ENCODE results near the gene FOXP1. TPM values are rescaled to one million over a fixed set of nuclear protein-coding genes. Genes with fewer than 3 reads are reported as not detected.

FOXP1 gene
- total and polyA plus RNA-seq, 2 donors (not counting 1 experiment from before 2014, with no cell fraction given), result 91.1 to 508 TPM

DNA sequence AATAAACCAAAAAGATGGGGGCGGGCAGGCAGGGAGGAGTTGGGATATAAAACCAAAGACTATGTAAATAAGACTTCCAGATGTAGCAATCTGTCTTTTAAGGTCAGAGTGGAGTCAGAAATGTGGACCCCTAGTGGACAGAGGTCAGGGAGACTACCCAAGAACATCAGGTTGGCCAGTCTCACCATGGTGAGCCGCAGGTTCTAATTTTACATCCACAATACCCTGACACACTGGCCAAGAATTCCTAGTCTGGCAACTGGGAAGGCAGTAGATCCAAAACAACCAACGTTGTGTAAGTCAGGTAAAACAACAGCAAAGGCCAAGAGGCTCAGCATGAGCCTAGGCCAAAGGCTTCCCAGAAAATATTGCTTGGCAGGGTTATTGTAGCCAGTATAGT is 203.4 kb downstream of the FOXP1 start:
- Mint-ChIP-seq H3K4me1 (peaks cover 76% of the 10 kb centered on the region), H3K27ac (peak overlapping the region; percentile 50), H3K4me3 (no peak overlapping the region), H3K27me3 (no peaks in the 10 kb centered on the region), H3K9me3 (ENCODE audit: insufficient read depth) (no peaks in the 10 kb centered on the region)
- H3K36me3 ChIP-seq (replicated peaks in 1 of 2; ENCODE audit: control extremely low read depth in 1 of 2, control insufficient read depth in 1 of 2, extremely low read depth in 1 of 2, insufficient read depth in 2 of 2, low read length in 1 of 2), result no peaks in the 10 kb centered on the region
- intact Hi-C loops (cut with micrococcal nuclease), result no loop called here
- no peaks in the 10 kb centered on the region for H4K20me1 ChIP-seq (ENCODE audit: control insufficient read depth, insufficient read depth, low read length, poor library complexity, severe bottlenecking)
- peaks cover 60 to 79% of the 10 kb centered on the region in 2 donors for H3K4me1 ChIP-seq (ENCODE audit: control insufficient read depth in 2 of 2, insufficient read depth in 2 of 2, low read length in 2 of 2)
- H3K9me3 ChIP-seq (ENCODE audit: control extremely low read depth in 1 of 3, control insufficient read depth in 2 of 3, insufficient read depth in 1 of 3, low read length in 2 of 3), result peaks cover 0 to 13% (median 0%) of the 10 kb centered on the region in 3 donors
- no peak overlapping the region for H3K9ac ChIP-seq (ENCODE audit: low read length)
- H3K27me3 ChIP-seq (replicated peaks in 1 of 4; ENCODE audit: control extremely low read depth in 1 of 4, control insufficient read depth in 3 of 4, insufficient read depth in 4 of 4, low read length in 3 of 4), result no peaks in the 10 kb centered on the region
- ATAC-seq (ENCODE audit: low read depth), result no peak
- no peak overlapping the region for H3K4me3 ChIP-seq (ENCODE audit: control extremely low read depth in 1 of 5, extremely low read depth in 1 of 5, insufficient read depth in 1 of 5, low read depth in 2 of 5, low read length in 4 of 5)
- WGBS (ENCODE audit: insufficient coverage), result 91% methylated on average over 2 of the region's 3 CpGs
- TF ChIP-seq, protein P1, sequence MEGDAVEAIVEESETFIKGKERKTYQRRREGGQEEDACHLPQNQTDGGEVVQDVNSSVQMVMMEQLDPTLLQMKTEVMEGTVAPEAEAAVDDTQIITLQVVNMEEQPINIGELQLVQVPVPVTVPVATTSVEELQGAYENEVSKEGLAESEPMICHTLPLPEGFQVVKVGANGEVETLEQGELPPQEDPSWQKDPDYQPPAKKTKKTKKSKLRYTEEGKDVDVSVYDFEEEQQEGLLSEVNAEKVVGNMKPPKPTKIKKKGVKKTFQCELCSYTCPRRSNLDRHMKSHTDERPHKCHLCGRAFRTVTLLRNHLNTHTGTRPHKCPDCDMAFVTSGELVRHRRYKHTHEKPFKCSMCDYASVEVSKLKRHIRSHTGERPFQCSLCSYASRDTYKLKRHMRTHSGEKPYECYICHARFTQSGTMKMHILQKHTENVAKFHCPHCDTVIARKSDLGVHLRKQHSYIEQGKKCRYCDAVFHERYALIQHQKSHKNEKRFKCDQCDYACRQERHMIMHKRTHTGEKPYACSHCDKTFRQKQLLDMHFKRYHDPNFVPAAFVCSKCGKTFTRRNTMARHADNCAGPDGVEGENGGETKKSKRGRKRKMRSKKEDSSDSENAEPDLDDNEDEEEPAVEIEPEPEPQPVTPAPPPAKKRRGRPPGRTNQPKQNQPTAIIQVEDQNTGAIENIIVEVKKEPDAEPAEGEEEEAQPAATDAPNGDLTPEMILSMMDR (IDR thresholded peaks at IDR 0.05), result no peak
- no peak for TF ChIP-seq EZH2 (IDR thresholded peaks at IDR 0.05; ENCODE audit: borderline replicate concordance, insufficient read depth, low read depth, low read length, poor library complexity, severe bottlenecking)
- H3K27ac ChIP-seq (ENCODE audit: low read length in 2 of 2), result peak overlapping the region in 1 of 2 donors; percentile 60
- CTCF ChIA-PET, result no interaction called here
- DNase-seq, result no peak
- H3K79me2 ChIP-seq (ENCODE audit: control insufficient read depth, insufficient read depth, low read length), result peaks cover 99% of the 10 kb centered on the region
- POLR2A ChIA-PET, result no interaction called here
- H2AFZ ChIP-seq (ENCODE audit: insufficient read depth, low read depth, low read length, poor library complexity, severe bottlenecking), result no peak overlapping the region
- no peak overlapping the region for H3K4me2 ChIP-seq (replicated peaks; ENCODE audit: low read depth, low read length, poor library complexity, severe bottlenecking)

DNA sequence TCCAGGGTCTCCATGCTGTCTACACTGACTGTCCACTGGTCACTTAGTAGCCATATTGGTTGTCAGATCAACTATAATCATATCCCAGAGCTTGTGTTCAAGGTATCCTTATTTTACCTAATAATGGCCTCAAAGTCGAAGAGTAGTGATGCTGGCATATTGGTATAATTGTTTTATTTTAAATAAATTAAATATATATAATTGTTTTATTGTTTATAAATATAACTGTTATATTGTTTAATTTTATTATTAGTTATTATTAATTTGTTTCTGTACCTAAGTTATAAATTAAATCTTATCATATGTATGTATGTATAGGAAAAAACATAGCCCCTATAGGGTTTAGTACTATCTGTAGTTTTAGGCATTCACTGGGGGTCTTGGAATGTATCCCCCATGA is 205.0 kb downstream of the FOXP1 start:
- Histone ChIP-seq H3K4me2 (replicated peaks; ENCODE audit: low read depth, low read length, poor library complexity, severe bottlenecking) (peak overlapping the region; percentile 0), H4K20me1 (ENCODE audit: control insufficient read depth, insufficient read depth, low read length, poor library complexity, severe bottlenecking) (no peaks in the 10 kb centered on the region), H3K4me3 (ENCODE audit: control extremely low read depth in 1 of 5, extremely low read depth in 1 of 5, insufficient read depth in 1 of 5, low read depth in 2 of 5, low read length in 4 of 5) (no peak overlapping the region), H3K36me3 (replicated peaks in 1 of 2; ENCODE audit: control extremely low read depth in 1 of 2, control insufficient read depth in 1 of 2, extremely low read depth in 1 of 2, insufficient read depth in 2 of 2, low read length in 1 of 2) (no peaks in the 10 kb centered on the region), H3K27ac (ENCODE audit: low read length in 2 of 2) (peak overlapping the region in 1 of 2 donors; percentile 83), H2AFZ (ENCODE audit: insufficient read depth, low read depth, low read length, poor library complexity, severe bottlenecking) (no peak overlapping the region), H3K4me1 (ENCODE audit: control insufficient read depth in 2 of 2, insufficient read depth in 2 of 2, low read length in 2 of 2) (peaks cover 51 to 78% of the 10 kb centered on the region in 2 donors), H3K9ac (ENCODE audit: low read length) (no peak overlapping the region), H3K9me3 (ENCODE audit: control extremely low read depth in 1 of 3, control insufficient read depth in 2 of 3, insufficient read depth in 1 of 3, low read length in 2 of 3) (peaks cover 0 to 10% (median 0%) of the 10 kb centered on the region in 3 donors), H3K79me2 (ENCODE audit: control insufficient read depth, insufficient read depth, low read length) (peaks cover 99% of the 10 kb centered on the region), H3K27me3 (replicated peaks in 1 of 4; ENCODE audit: control extremely low read depth in 1 of 4, control insufficient read depth in 3 of 4, insufficient read depth in 4 of 4, low read length in 3 of 4) (no peaks in the 10 kb centered on the region)
- intact Hi-C loops (cut with micrococcal nuclease), result no loop called here
- ChIA-PET POLR2A (interaction anchor here (0.7 kb wide), 1 partner anchor 65 kb away, joined by 5 read pairs; no protein-coding TSS in a partner anchor), CTCF (no interaction called here)
- H3K9me3 Mint-ChIP-seq (ENCODE audit: insufficient read depth), result no peaks in the 10 kb centered on the region
- WGBS (ENCODE audit: insufficient coverage), result no CpG with 5 or more reads among the region's 1 CpG
- H3K27ac Mint-ChIP-seq, result peak overlapping the region; percentile 78
- H3K4me1 Mint-ChIP-seq, result peaks cover 71% of the 10 kb centered on the region
- ATAC-seq (ENCODE audit: low read depth), result no peak
- no peak for TF ChIP-seq EZH2 (IDR thresholded peaks at IDR 0.05; ENCODE audit: borderline replicate concordance, insufficient read depth, low read depth, low read length, poor library complexity, severe bottlenecking)
- TF ChIP-seq, protein P1 (IDR thresholded peaks at IDR 0.05), result no peak
- no peaks in the 10 kb centered on the region for H3K27me3 Mint-ChIP-seq
- no peak for DNase-seq
- no peak overlapping the region for H3K4me3 Mint-ChIP-seq

Data from B cell (primary cell).